Neural progenitor cell (in vitro differentiated cells): ENCODE data around the gene TSPEAR.

Source experiments
- CTCF ChIP-seq: fragments of 200-600 bp; sonication (generic); IDR thresholded peaks from 2 replicates; pipeline ENCODE4 v1.5.1; 2017; ENCODE audit warnings: antibody characterized with exemption, mild to moderate bottlenecking
- EZH2 ChIP-seq: fragments of 200-600 bp; sonication (generic); IDR thresholded peaks from 2 replicates; pipeline ENCODE4 v1.6.1; 2017; ENCODE audit warnings: antibody characterized with exemption, mild to moderate bottlenecking, moderate library complexity

GRCh38 chr21:44682580-44683151 lies 28.7 kb downstream of the TSPEAR start:
- TF ChIP-seq CTCF (no peak), EZH2 (no peak)
